GM12873 (cell line): Measurements from ENCODE around the gene CCDC88C.
A peak's percentile ranks its signal among the peaks of the same experiment; 100 is the strongest.

Experiments used
- CTCF ChIP-seq: IDR thresholded peaks from 2 replicates; pipeline ENCODE4 v1.5.1; 2012; ENCODE audit warnings: low read depth, mild to moderate bottlenecking, moderate library complexity, low read length, control low read depth; ENCODE audit not compliant: insufficient read depth; ENCODE audit errors: missing control alignments

Gene CCDC88C

GRCh38 chr14:91328313-91329050 is 89.1 kb downstream of the CCDC88C start:
- no peak for TF ChIP-seq CTCF

DNA sequence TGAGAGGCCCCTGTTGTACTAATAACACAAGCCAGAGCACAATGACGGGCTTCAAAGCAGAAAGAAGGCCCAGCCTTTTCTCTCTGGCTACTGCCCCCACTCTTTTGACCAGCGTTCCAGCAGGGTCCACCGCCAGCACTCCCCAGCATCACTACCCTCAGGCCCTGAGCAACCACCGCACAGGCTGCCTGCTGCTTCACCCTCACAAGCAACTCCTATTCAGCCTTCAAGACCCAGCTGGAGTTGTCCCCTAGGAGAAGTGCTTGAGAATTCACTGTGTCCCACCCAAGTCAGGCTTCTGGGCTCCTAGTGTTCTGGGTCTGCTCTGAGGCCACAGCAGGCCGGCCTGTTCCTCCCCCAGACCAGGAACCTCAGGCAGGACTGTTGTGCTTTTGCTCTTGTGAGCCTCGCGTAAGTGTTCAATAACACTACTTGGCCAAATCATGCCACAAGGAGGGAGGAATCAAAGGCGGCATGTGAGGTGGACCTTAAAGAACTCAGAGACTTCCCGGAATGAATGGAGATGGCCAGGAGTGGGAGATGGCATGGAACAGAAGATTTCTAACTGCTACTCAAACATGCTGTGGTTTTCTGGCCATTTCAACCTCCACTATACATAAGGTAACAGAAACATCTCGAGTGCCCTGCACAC is 89.8 kb downstream of the CCDC88C start:
- TF ChIP-seq CTCF, result no peak

DNA sequence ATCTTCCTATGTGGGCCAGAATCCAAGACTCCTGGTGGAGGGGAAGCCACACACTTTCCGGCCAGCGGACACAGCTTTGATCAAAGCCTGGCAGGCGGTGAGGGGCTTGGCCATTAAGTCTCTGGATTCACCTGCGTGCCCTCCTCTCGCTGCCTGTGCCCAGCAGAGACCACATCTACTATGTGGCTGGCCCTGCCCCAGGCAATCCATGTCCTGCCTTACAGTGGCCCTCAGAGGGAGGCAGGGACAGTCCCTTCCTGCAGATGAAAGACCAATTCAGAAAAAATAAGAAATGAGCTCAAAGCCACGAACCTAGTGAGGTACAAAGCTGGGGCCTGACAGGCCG is 90.4 kb downstream of the CCDC88C start:
- no peak for TF ChIP-seq CTCF

DNA sequence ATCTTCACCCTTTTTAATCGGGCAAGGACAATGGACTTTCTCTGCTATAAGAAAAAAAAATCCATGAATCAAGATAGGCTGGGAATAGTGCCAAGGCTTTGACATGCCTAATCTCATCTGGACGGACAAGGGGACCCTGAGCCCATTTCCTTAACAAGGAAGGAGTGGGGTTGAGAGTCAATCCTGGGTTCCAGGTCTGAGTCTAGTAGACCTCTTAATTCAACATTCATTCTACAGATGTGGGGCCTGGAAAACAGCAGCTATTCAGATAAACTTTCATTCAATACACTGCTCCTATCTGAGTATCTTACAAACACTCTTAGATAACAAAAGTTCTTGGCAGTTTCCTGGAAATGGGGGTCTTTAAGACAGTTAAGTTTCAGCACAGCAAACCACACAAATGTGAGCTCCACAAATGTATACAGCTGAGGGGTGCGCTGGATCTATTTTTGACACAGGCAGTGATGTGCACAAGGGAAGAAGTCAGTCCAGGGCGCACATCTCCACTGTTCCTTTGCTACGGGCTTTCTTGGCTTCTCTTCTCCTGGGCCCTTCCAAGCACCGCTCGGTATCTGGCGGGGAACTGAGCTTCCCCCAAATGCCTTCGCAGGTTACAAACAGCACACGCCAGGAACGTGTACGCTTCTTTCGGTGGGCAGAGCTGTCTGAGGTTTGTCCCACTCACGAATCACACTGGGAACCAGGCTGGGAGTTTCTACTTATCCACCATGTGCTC is 90.9 kb downstream of the CCDC88C start:
- TF ChIP-seq CTCF, result no peak

DNA sequence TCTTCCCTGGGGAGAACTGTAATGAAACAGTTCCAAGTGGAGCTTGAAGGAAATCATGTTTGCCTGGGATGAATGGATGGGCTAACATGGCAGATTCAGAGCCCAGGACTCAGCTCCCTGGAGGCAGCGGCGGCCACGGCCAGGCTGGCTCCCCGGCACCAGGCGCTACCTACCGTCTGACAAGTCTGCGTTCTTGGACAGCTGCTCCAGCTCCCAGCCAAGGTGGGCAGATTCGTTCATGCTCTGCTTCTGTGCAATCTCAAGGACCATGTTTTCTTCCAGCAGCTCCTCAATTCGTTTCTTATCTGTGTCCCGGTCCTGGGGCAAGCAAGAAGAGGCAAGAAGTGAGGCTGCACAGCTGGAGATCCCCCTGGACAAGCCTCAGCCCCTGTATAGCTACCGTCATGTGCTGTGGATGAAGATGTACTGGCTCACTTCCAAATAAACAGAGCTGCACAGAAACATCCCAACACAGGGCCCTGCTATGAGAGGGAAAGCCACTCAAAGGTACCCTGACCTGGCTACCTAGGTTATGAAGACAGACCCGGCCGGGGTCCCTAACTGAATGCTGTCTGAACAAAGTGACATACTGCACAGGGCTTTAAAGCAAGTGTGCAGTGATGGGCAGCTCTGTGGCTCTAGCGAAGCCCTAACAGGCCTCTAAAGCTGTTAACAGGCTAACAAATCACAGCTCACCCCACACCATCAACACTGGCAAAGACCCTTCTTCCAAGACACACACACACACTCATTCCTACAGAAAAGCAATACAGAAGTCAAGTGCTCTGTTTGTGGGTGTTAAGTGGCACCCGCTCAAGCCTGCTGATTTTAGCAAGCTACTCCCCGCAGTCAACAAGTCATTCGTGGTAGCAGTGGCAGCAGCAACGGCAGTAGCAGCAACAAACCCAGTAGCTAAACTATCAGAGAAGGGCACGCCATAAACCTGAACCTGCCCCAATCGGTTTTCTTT is 92.7 kb downstream of the CCDC88C start:
- TF ChIP-seq CTCF, result no peak

GRCh38 chr14:91323671-91324605 is 93.7 kb downstream of the CCDC88C start:
- peak; percentile 92 for TF ChIP-seq CTCF
